GM12878 (cell line): ENCODE data around the gene P2RX7. TPM values are rescaled to one million over a fixed set of nuclear protein-coding genes. Genes with fewer than 3 reads are reported as not detected.

Source experiments
- ATAC-seq: fragments of 200-7000 bp; cut with Tn5 transposase; 3 replicates; pipeline ENCODE4 v1.9.1; 2020; ENCODE audit warnings: mild to moderate bottlenecking, moderate library complexity
- BruUV-seq: library from RNA; stranded (reverse); fragments of 400-500 nt; replicated peaks from 2 replicates; lab custom pipeline; 2021; lab: Mats Ljungman, UMichigan
- CTCF ChIA-PET: fragments of 300-600 bp; sonication (Branson Sonifier 250); formaldehyde crosslinking; extraction: SDS; loops from one replicate; lab custom pipeline; 2021; ENCODE audit warnings: inconsistent platforms; lab: Yijun Ruan, JAX
- POLR2A ChIA-PET: fragments of 350-600 bp; formaldehyde crosslinking; extraction: SDS; loops from one replicate; lab custom pipeline; 2021; ENCODE audit warnings: inconsistent platforms; lab: Charles Lee
- RAD21 ChIA-PET: fragments of 300-600 bp; sonication (Branson Sonifier 250); formaldehyde crosslinking; loops from one replicate; lab custom pipeline; 2023; ENCODE audit warnings: antibody characterized with exemption; ENCODE audit not compliant: unreplicated experiment; lab: Charles Lee
- SMC1A ChIA-PET: fragments of 300-600 bp; sonication (Branson Sonifier 250); formaldehyde crosslinking; loops from one replicate; lab custom pipeline; 2023; ENCODE audit not compliant: unreplicated experiment, uncharacterized antibody; lab: Charles Lee
- DNase-seq: peaks from one replicate; pipeline ENCODE4 v3.0.0-alpha.2; 2011; ENCODE audit warnings: low read depth, low spot score
- FAIRE-seq: peaks from 3 replicates; lab custom pipeline; 2011; peaks lifted over from hg19 to GRCh38; lab: Jason Lieb, UNC
- H2AFZ ChIP-seq: 2 replicates; pipeline ENCODE4 v1.6.0; 2011; ENCODE audit warnings: low read depth, low read length, control low read depth; ENCODE audit not compliant: control insufficient read depth
- H3K27ac ChIP-seq: 2 replicates; pipeline ENCODE4 v1.5.1; 2011; ENCODE audit warnings: control low read depth; ENCODE audit not compliant: control insufficient read depth, insufficient read depth
- H3K27me3 ChIP-seq, 2 experiments: replicated peaks in 1 of 2; 2 replicates each; pipeline versions ENCODE4 v1.6.0 to v1.6.1; 2011; ENCODE audit warnings: low read length in 1 of 2; ENCODE audit not compliant: control insufficient read depth in 2 of 2, insufficient read depth in 2 of 2
- H3K36me3 ChIP-seq, 2 experiments: 2 replicates each; pipeline ENCODE4 v1.5.1; 2011; ENCODE audit warnings: low read length in 1 of 2; ENCODE audit not compliant: control insufficient read depth in 2 of 2, insufficient read depth in 2 of 2
- H3K4me1 ChIP-seq: 2 replicates; pipeline ENCODE4 v1.6.1; 2011; ENCODE audit warnings: mild to moderate bottlenecking, low read length, moderate library complexity, mixed read lengths; ENCODE audit not compliant: control insufficient read depth, insufficient read depth
- H3K4me2 ChIP-seq: 2 replicates; pipeline ENCODE4 v1.6.0; 2011; ENCODE audit warnings: control low read depth; ENCODE audit not compliant: control insufficient read depth, insufficient read depth
- H3K4me3 ChIP-seq: fragments of 200-600 bp; sonication (generic); 2 replicates; pipeline ENCODE4 v1.5.1; 2016
- H3K79me2 ChIP-seq: 2 replicates; pipeline ENCODE4 v1.6.0; 2011; ENCODE audit warnings: low read length; ENCODE audit not compliant: control insufficient read depth, insufficient read depth
- H3K9ac ChIP-seq: 2 replicates; pipeline ENCODE4 v1.8.0; 2011; ENCODE audit warnings: low read length, control low read depth, mixed read lengths; ENCODE audit not compliant: control insufficient read depth, insufficient read depth
- H3K9me3 ChIP-seq: replicated peaks from 3 replicates; pipeline ENCODE4 v1.5.1; 2011; ENCODE audit warnings: mild to moderate bottlenecking, low read length; ENCODE audit not compliant: control insufficient read depth, insufficient read depth
- H4K20me1 ChIP-seq: 2 replicates; pipeline ENCODE4 v1.6.0; 2011; ENCODE audit not compliant: control insufficient read depth, insufficient read depth
- DPF2 ChIP-seq: fragments of 450-650 bp; IDR thresholded peaks from 2 replicates; pipeline ENCODE4 v1.6.1; 2017; ENCODE audit warnings: mild to moderate bottlenecking
- FOXK2 ChIP-seq: fragments of 450-650 bp; IDR thresholded peaks from 2 replicates; pipeline ENCODE4 v1.6.1; 2017; ENCODE audit warnings: mild to moderate bottlenecking, moderate library complexity
- POLR2AphosphoS5 ChIP-seq: IDR thresholded peaks from 2 replicates; pipeline ENCODE4 v1.6.1; 2011; ENCODE audit warnings: mild to moderate bottlenecking, low read length, inconsistent platforms
- SUZ12 ChIP-seq: fragments of 200-600 bp; sonication (generic); IDR thresholded peaks from one replicate; pipeline ENCODE4 v1.6.1; 2018; ENCODE audit warnings: antibody characterized with exemption, mild to moderate bottlenecking; ENCODE audit not compliant: unreplicated experiment
- TARDBP ChIP-seq: IDR thresholded peaks from 2 replicates; pipeline ENCODE4 v1.6.1; 2016; ENCODE audit warnings: borderline replicate concordance
- TCF12 ChIP-seq: IDR thresholded peaks from 2 replicates; pipeline ENCODE4 v1.6.1; 2011; ENCODE audit warnings: low read depth, mild to moderate bottlenecking, low read length
- WGBS: methylation state at CpG from one replicate; pipeline ENCODE4 v1.1.6; 2016; ENCODE audit warnings: low lambda C conversion rate; ENCODE audit not compliant: insufficient replicate concordance, insufficient coverage; ENCODE audit errors: missing lambda C conversion rate; 5-methylcytosine and 5-hydroxymethylcytosine counted together
- in situ Hi-C: fragments of 300-500 bp; cut with MboI; formaldehyde crosslinking; loops from 9 replicates; pipeline ENCODE4 v1.14.3; 2018; ENCODE audit warnings: mixed read lengths
- intact Hi-C: fragments of 100-400 bp; cut with micrococcal nuclease; formaldehyde crosslinking; loops from one replicate; pipeline ENCODE4 v1.14.2; 2022; ENCODE audit not compliant: unreplicated experiment
- polyA plus RNA-seq, 11 experiments: library from polyadenylated mRNA; depleted of rRNA in 4 of 11; unstranded in 6 of 11; stranded (reverse) in 5 of 11; fragments of >200 nt; fragmentation: Nextera tagmentation in 4 of 11; fragmentation: Illumina TruSeq in 1 of 11; extraction: Ambion mirVana in 4 of 11; extraction: Trizol in 1 of 11; gene quantifications; 1 replicate in 1 of 11; 2 replicates in 10 of 11; pipeline versions ENCODE4 v1.2.1 to v1.2.3, GENCODE V29; 2011 to 2016; ENCODE audit warnings: inconsistent platforms in 2 of 11, missing spikeins in 2 of 11, low read depth in 1 of 11
- total RNA-seq, 4 experiments: library from RNA; depleted of rRNA in 3 of 4; stranded (reverse); fragments of >200 nt in 3 of 4; fragmentation: Illumina TruSeq in 1 of 4; extraction: Trizol in 1 of 4; gene quantifications; 2 replicates each; pipeline versions ENCODE4 v1.2.1 to v1.2.3, GENCODE V29; 2013 to 2021
- TF ChIP-seq, protein P1 (sequence below): fragments of 450-650 bp; IDR thresholded peaks from 2 replicates; pipeline ENCODE4 v1.6.1; 2018; ENCODE audit warnings: mild to moderate bottlenecking, low read depth, moderate library complexity; ENCODE audit not compliant: partially characterized antibody

Gene P2RX7
- total and polyA plus RNA-seq, 10 of the 15 experiments (the other 5 are each of a cell fraction or from before 2014, with no cell fraction given), result 0.74 to 2.6 (median 1.5) TPM

DNA sequence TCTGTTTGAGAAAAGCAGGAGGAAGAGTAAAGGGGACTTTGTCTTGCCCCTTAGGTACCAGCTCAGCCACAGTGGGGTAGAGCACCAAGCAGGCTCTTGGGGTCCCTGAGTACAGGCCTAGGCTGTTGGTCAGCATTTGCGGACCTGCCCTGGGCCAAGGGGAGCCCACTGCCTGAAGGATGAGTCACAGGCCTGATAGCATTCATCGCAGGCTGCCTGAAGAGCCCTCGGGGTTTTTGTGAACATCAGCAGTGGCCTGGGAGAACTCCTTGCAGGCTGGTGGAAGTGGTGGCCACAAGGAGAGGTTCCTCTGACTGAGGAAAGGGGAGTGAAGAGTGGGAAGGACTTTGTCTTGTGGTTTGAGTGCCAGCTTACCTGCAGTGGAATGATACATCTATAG is 25.0 kb upstream of the P2RX7 start:
- POLR2A ChIA-PET, result no interaction called here
- no TSS peak for BruUV-seq
- intact Hi-C loops, result no loop called here
- Histone ChIP-seq H3K4me3 (no peak overlapping the region), H3K4me2 (no peak overlapping the region), H3K27me3 (no peaks in the 10 kb centered on the region), H3K9me3 (no peaks in the 10 kb centered on the region; the same call in 2 of the 3 replicates), H4K20me1 (no peaks in the 10 kb centered on the region), H3K9ac (no peak overlapping the region), H3K79me2 (no peaks in the 10 kb centered on the region), H2AFZ (no peak overlapping the region), H3K4me1 (0 out of 2 replicates have a peak, but pooled peaks cover 2% of the 10 kb centered on the region), H3K27ac (no peak overlapping the region), H3K36me3 (no peaks in the 10 kb centered on the region)
- SMC1A ChIA-PET, result interaction anchor here (0.7 kb wide), 1 partner anchor 48 kb away, joined by 3 read pairs; no protein-coding TSS in a partner anchor
- 57% methylated on average over 3 of the region's 3 CpGs for WGBS
- CTCF ChIA-PET, result interaction anchor here (1.0 kb wide), 1 partner anchor 46 kb away, joined by 3 read pairs; no protein-coding TSS in a partner anchor
- in situ Hi-C loops, result no loop called here
- ATAC-seq (no peak), DNase-seq (no peak), FAIRE-seq (no peak)
- RAD21 ChIA-PET, result interaction anchor here (2.7 kb wide), 1 partner anchor 47 kb away, joined by 26 read pairs; no protein-coding TSS in a partner anchor
- no peak for TF ChIP-seq TARDBP
- TF ChIP-seq TCF12, result no peak
- no peak for TF ChIP-seq POLR2AphosphoS5
- TF ChIP-seq SUZ12, result no peak
- TF ChIP-seq DPF2, result no peak
- TF ChIP-seq, protein P1, sequence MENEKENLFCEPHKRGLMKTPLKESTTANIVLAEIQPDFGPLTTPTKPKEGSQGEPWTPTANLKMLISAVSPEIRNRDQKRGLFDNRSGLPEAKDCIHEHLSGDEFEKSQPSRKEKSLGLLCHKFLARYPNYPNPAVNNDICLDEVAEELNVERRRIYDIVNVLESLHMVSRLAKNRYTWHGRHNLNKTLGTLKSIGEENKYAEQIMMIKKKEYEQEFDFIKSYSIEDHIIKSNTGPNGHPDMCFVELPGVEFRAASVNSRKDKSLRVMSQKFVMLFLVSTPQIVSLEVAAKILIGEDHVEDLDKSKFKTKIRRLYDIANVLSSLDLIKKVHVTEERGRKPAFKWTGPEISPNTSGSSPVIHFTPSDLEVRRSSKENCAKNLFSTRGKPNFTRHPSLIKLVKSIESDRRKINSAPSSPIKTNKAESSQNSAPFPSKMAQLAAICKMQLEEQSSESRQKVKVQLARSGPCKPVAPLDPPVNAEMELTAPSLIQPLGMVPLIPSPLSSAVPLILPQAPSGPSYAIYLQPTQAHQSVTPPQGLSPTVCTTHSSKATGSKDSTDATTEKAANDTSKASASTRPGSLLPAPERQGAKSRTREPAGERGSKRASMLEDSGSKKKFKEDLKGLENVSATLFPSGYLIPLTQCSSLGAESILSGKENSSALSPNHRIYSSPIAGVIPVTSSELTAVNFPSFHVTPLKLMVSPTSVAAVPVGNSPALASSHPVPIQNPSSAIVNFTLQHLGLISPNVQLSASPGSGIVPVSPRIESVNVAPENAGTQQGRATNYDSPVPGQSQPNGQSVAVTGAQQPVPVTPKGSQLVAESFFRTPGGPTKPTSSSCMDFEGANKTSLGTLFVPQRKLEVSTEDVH, result no peak
- TF ChIP-seq FOXK2, result no peak
